Measurements from ENCODE around the gene APRT. TPM values are rescaled to one million over a fixed set of nuclear protein-coding genes. Genes with fewer than 3 reads are reported as not detected.

APRT gene
- total RNA-seq, 1 donor from 2014 or later = 116 TPM

GRCh38 chr16:88821168-88821850 is 9.6 kb upstream of the APRT start:
- Mint-ChIP-seq H3K27me3 (no peaks in the 10 kb centered on the region), H3K4me1 (ENCODE audit: unreplicated experiment) (no peaks in the 10 kb centered on the region), H3K4me3 (no peak overlapping the region), H3K27ac (no peak overlapping the region), H3K36me3 (no peaks in the 10 kb centered on the region), H3K9me3 (no peaks in the 10 kb centered on the region)
- DNase-seq (ENCODE audit: extremely low spot score, unreplicated experiment) = no peak
- no peak for TF ChIP-seq CTCF (conservative IDR thresholded peaks at IDR 0.05)

GRCh38 chr16:88820385-88821025 is 8.8 kb upstream of the APRT start:
- Mint-ChIP-seq H3K36me3 (no peaks in the 10 kb centered on the region), H3K4me1 (ENCODE audit: unreplicated experiment) (no peaks in the 10 kb centered on the region), H3K27ac (no peak overlapping the region), H3K27me3 (no peaks in the 10 kb centered on the region), H3K4me3 (no peak overlapping the region), H3K9me3 (no peaks in the 10 kb centered on the region)
- no peak for TF ChIP-seq CTCF (conservative IDR thresholded peaks at IDR 0.05)
- DNase-seq (ENCODE audit: extremely low spot score, unreplicated experiment) = no peak

- Mint-ChIP-seq H3K36me3 (no peaks in the 10 kb centered on the region), H3K4me3 (no peak overlapping the region), H3K4me1 (ENCODE audit: unreplicated experiment) (no peaks in the 10 kb centered on the region), H3K27ac (no peak overlapping the region), H3K27me3 (no peaks in the 10 kb centered on the region), H3K9me3 (no peaks in the 10 kb centered on the region)
- TF ChIP-seq CTCF (conservative IDR thresholded peaks at IDR 0.05) = no peak
- no peak for DNase-seq (ENCODE audit: extremely low spot score, unreplicated experiment)
These were observed 7.4 kb upstream of the APRT start for GRCh38 chr16:88819126-88819525.

GRCh38 chr16:88818575-88818874 is 6.8 kb upstream of the APRT start:
- no peak for TF ChIP-seq CTCF (conservative IDR thresholded peaks at IDR 0.05)
- H3K27ac Mint-ChIP-seq = no peak overlapping the region

GRCh38 chr16:88817785-88818574 is 6.3 kb upstream of the APRT start:
- H3K4me3 Mint-ChIP-seq = no peak overlapping the region

More at GRCh38 chr16:88818575-88818874, 6.8 kb upstream of the APRT start:
- DNase-seq (ENCODE audit: extremely low spot score, unreplicated experiment) = no peak
- H3K4me1 Mint-ChIP-seq (ENCODE audit: unreplicated experiment) = peaks cover 3% of the 10 kb centered on the region
- H3K27me3 Mint-ChIP-seq = no peaks in the 10 kb centered on the region
- H3K9me3 Mint-ChIP-seq = no peaks in the 10 kb centered on the region
- H3K4me3 Mint-ChIP-seq = no peak overlapping the region
- H3K36me3 Mint-ChIP-seq = no peaks in the 10 kb centered on the region

More at GRCh38 chr16:88817785-88818574, 6.3 kb upstream of the APRT start:
- Mint-ChIP-seq H3K4me1 (ENCODE audit: unreplicated experiment) (peaks cover 3% of the 10 kb centered on the region), H3K27me3 (no peaks in the 10 kb centered on the region), H3K36me3 (no peaks in the 10 kb centered on the region), H3K9me3 (no peaks in the 10 kb centered on the region), H3K27ac (no peak overlapping the region)
- DNase-seq (ENCODE audit: extremely low spot score, unreplicated experiment) = no peak
- no peak for TF ChIP-seq CTCF (conservative IDR thresholded peaks at IDR 0.05)
